GM21576 (cell line): ENCODE results near the gene PREX1.
"Not testable (repeated sequence)": the region's sequence is repeated elsewhere in the genome, so short reads cannot be mapped to it uniquely, and the experiment has no call there.

Experiments
- ATAC-seq: cut with Tn5 transposase; IDR thresholded peaks from one replicate; pipeline ENCODE4 v1.9.1; 2021; ENCODE audit warnings: mild to moderate bottlenecking, moderate library complexity; ENCODE audit not compliant: unreplicated experiment

PREX1 gene

GRCh38 chr20:48812600-48813445 lies 15.0 kb downstream of the PREX1 start:
- no peak for ATAC-seq

GRCh38 chr20:48812114-48812513 lies 15.7 kb downstream of the PREX1 start:
- not testable (repeated sequence) for ATAC-seq

DNA sequence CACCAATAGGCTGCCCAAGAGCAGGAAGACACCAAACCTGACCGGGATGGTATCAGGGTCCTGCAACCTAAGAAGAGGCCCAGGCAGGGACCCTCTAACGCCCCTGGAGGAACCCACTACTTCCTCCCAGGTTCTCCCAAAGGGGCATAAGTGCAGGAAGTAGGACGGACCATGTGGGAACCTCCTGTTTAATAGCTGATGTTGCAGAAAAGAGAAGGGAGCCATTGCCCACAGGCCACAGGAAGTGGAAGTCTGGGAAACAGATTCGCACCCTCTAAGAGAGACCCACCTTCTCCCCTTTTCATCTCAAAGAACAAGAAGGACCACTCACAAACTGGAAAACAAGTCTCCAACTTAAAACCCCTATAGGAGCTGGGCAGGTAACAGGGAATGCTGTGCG lies 18.1 kb downstream of the PREX1 start:
- no peak for ATAC-seq

GRCh38 chr20:48808382-48809034 lies 19.3 kb downstream of the PREX1 start:
- ATAC-seq, result no peak

GRCh38 chr20:48807586-48808381 lies 20.0 kb downstream of the PREX1 start:
- no peak for ATAC-seq

DNA sequence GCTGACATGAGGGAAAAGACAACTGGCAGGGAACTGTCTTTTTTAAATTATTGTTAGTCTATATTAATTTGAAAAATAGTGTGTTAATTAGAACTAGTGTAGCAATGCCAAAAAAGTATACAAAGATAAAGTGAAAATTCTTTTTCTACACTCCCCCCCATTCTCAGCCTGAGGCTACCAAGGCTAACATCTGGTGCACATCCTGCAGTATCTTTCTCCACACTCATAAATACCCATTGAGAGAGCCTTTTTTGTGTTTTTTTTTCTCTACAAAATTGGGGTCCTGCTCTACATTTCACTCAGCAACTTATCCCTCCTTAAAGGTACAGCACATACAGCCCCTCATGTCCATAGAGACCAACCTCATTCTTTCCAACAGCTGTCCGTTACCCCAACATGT lies 20.7 kb downstream of the PREX1 start:
- ATAC-seq, result no peak

DNA sequence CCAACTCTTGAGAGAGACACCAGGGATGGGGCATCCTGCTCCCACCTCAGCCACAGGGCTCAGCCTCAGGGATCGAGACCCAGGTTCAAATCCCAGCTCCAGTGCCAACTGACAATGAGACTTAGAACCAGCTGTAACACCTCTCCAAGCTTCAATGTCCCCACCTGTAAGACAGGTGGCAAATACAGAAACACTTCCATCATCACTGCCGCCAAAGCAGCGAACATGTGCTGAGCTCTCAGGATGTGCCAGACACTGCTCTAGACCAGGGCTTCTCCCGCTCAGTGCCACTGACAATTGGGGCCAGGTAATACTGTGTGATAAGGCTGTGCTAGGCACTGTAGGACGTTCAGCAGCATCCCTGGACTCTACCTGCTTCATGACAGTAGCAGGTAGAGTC lies 22.1 kb downstream of the PREX1 start:
- no peak for ATAC-seq

DNA sequence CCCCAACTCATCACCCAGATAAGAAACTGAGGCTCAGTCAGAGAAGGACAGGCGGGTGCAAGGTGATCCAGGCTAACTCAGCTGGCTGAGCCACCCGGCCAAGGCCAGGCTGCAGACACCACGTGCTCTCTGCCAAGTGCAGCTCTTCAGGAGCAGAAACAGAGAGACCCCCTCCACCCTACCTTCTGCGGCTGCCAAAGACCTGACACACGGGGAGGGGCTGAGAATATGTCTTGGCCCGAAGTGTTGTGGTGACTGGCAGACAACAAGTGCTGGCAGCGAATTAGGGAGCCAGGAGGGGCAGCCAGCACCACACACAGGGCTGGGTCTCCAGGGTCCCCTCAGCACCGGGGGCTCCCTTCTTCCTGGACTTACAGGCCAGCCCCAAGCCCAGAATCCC lies 22.5 kb downstream of the PREX1 start:
- ATAC-seq, result no peak

GRCh38 chr20:48804300-48804980 lies 23.4 kb downstream of the PREX1 start:
- no peak for ATAC-seq

GRCh38 chr20:48803176-48804053 lies 24.4 kb downstream of the PREX1 start:
- ATAC-seq, result no peak

- ATAC-seq, result no peak
These were observed 25.2 kb downstream of the PREX1 start for GRCh38 chr20:48802647-48803046.

GRCh38 chr20:48802216-48802615 lies 25.6 kb downstream of the PREX1 start:
- no peak for ATAC-seq

DNA sequence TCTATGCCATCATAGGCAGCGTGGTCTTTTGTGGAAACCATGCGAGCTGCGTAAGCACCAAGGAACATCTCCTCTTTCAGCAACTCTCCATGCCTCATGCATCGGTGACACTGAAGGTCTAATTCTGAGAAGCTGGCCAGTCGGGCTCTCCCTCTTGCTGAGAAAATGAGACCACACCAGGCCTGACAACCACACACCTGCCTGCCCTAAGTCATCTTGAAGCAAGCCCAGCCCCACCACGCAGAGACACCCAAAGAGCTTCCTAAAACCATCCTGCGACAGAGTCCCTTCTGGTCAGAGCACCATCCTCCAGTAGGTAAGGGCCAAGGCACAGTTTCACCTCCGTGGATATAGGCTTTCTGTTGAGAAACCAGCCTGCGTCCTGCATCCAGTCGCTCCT lies 26.6 kb downstream of the PREX1 start:
- no peak for ATAC-seq

DNA sequence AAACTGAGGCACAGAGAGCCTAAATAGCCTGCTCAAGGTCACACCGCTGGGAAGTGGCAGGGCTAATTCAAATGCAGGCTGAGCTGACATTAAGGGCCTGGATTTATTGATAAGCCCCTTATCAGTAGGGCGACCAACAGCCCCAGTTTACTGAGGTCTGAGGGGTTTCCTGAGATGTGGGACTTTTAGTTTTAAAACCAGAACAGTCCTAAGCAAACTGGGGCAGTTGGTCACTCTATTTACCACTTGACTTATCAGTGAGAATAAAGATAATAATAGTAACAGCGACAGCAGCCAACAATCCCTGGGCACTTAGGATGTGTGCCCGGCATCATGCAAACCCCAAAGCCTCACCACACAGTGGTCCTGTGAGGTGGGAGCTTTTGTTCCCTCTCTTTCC lies 27.6 kb downstream of the PREX1 start:
- no peak for ATAC-seq

GRCh38 chr20:48799328-48800105 lies 28.3 kb downstream of the PREX1 start:
- no peak for ATAC-seq

- no peak for ATAC-seq
These were observed 29.7 kb downstream of the PREX1 start for GRCh38 chr20:48797850-48798747.

GRCh38 chr20:48797275-48797825 lies 30.4 kb downstream of the PREX1 start:
- no peak for ATAC-seq

DNA sequence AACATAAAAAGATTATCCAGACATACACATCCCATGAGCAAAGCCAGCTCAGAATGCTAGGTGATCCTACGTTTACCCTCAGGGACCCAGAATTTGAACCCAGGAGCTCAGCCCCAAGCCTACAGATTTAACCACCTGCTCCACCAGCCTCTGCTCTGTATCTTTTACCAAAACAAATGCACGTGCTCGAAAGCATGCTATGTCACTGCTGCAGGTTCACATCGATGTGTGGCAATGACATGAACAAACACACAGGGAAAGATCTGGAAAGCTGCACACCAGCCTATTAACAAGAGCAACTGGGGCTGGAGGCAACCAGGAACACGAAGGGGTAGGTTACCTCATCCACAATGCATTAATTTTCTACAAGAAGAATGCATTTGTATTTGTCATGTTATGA lies 32.1 kb downstream of the PREX1 start:
- ATAC-seq, result no peak
